Hematopoietic multipotent progenitor cell treated with erythropoietin and hydrocortisone succinate and interleukin-3 and kit ligand, for 8 days (in vitro differentiated cells): ENCODE results near the gene AFDN.
"Not testable (repeated sequence)": the region's sequence is repeated elsewhere in the genome, so short reads cannot be mapped to it uniquely, and the experiment has no call there.

Source experiments
- DNase-seq: peaks from one replicate; pipeline ENCODE4 v3.0.0-alpha.2; 2015

AFDN gene

GRCh38 chr6:167960579-167960978, 133.9 kb downstream of the AFDN start:
- DNase-seq = no peak

DNA sequence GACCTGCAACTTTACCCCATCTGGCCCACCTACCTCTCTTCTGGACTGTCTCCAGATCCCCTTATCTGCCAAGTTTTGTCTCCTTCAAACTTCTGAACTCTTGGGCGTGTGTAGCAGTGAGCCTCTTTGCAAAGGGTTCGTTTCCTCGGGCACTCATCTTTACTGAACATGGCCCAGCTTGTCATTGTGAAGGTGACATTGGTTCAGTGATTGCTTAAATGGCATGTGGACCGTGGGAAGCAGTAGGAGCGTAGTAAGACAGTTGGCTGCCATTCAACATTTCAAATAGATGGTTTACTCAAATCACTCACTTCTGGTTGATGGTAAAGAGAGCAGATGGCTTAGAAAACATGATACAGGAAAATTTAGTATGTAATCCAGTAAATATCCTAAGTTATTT, 136.0 kb downstream of the AFDN start:
- no peak for DNase-seq

DNA sequence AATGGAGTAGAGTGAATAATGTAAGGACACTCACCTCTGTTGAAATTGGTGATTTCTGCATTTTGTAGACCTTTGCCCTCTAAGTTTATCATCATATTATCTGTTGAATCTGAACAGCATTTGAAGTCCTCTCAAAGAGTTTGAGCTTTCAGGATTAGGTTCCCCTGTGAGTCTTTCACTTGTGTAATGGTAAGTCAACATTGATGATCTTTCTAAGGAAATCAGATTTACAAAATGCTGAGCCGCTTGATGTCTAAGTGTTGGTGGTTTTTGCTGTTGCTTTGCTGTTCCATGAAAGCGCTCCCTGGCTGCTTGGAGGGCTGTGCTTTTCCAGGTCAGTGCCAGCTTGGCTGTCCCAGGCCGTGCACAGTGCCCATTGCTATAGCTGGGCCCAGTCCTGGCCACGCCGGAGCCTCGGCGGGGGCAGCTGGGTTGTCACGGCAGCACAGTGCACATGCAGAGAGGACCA, 136.9 kb downstream of the AFDN start:
- no peak for DNase-seq

DNA sequence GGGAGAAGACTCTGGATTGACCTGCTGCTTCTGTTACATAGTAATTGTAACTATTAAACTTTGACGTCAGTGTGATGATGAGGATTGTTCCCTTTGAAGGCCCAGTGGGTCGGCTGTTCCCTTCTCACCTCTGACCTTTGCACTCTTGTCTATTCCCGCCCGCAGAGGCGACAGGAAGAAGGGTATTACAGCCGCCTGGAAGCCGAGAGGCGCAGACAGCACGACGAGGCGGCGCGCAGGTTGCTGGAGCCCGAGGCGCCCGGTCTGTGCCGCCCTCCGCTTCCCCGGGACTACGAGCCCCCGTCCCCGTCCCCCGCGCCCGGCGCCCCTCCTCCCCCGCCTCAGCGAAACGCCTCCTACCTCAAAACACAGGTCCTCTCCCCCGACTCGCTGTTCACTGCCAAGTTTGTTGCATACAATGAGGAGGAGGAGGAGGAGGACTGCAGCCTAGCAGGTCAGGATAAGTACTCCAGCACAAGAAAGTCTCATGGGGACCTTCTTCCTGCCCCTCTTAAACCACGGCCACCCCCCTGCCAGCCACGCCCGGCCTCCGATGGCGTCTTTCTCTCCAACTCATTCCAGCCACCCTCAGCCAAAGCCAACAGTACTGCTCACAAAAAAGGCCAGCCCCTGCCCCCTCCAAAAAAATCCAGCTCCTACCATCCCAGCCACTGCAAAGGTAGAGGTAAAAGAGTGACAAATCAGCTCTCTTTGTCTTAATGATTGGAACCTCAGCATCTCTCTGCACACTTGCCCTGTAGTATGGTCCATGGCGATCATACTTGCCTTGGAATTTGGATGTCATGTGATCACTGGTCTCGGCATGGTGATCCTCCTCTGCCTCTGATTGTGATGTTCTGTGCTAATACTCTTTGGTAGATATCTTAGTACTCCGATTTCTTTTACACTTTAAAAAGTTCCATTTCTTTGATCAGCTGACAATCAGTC, 139.2 kb downstream of the AFDN start:
- DNase-seq = no peak

GRCh38 chr6:167966540-167966905, 139.8 kb downstream of the AFDN start:
- DNase-seq = no peak

GRCh38 chr6:167968091-167968490, 141.4 kb downstream of the AFDN start:
- peak; percentile 35 for DNase-seq

- no peak for DNase-seq
Observed at GRCh38 chr6:167970230-167970629, 143.5 kb downstream of the AFDN start.

DNA sequence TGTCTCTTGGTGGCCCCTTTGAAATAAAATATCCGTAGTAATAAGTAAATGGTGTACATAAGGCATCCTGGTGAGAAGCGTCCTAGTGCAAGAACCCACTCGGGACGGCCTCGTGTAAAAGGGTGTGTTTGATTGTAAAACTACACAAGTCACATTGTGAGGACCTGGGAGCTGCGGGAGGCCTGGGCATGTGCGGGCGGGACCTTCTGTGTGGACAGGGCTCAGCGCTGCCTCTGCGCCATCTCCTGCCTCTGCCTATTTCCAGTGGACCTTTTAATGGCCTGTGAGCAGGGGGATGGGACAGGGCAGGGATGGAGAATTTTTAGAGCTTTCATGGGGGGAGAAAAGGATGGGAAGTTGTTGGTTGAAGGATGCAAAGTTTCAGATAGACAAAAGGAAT, 145.5 kb downstream of the AFDN start:
- no peak for DNase-seq

DNA sequence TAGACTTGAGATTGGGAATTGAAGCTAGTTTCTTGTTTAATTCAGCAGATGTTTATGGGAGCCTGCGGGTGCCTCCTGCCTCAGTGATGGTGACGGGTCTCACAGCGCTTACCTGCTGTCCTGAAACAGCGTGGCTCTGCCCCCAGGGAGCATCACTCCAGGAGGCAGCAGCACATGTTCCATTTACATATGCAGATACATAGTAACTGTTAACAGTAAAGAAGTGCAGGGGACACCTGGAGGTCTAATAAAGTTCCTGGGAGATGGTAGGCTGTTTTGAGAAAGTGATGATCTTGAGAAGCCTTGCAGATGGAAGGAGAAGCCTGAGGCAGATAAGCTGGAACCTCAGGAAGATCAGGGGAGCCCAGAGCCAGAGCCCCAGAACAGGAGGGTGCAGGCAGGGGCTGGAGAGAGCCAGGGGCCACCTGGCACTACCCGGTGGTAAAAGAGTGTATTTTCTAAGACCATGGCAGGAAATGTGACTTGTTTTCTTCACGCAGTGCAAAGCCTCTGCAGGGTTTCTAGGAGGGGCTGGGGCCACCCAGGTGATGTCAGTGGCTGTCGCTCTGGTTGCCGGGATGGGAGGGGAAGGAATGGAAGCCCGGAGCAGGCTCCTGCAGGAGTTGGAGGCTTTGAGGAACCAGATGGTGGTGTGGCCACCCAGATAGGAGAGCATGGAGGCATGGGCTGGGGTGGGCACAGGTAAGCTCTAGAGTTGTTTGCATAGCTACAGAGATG, 146.6 kb downstream of the AFDN start:
- DNase-seq = no peak

- DNase-seq = no peak
Observed at GRCh38 chr6:167974640-167975344, 148.1 kb downstream of the AFDN start.

GRCh38 chr6:167975458-167975857, 148.7 kb downstream of the AFDN start:
- DNase-seq = no peak

DNA sequence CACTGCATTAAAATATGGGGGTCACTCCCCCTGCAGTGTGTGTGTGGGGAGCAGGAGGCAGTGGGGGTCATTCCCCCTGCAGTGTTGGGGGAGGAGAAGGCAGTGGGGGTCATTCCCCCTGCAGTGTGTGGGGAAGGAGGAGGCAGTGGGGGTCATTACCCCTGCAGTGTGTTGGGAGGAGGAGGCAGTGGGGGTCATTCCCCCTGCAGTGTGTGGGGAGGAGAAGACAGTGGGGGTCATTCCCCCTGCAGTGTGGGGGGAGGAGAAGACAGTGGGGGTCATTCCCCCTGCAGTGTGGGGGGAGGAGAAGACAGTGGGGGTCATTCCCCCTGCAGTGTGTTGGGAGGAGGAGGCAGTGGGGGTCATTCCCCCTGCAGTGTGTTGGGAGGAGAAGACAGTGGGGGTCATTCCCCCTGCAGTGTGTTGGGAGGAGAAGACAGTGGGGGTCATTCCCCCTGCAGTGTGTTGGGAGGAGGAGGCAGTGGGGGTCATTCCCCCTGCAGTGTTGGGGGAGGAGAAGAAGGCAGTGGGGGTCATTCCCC, 149.5 kb downstream of the AFDN start:
- not testable (repeated sequence) for DNase-seq

- no peak for DNase-seq
Observed at GRCh38 chr6:167976708-167977107, 150.0 kb downstream of the AFDN start.

GRCh38 chr6:167977717-167978467, 151.2 kb downstream of the AFDN start:
- DNase-seq = no peak

DNA sequence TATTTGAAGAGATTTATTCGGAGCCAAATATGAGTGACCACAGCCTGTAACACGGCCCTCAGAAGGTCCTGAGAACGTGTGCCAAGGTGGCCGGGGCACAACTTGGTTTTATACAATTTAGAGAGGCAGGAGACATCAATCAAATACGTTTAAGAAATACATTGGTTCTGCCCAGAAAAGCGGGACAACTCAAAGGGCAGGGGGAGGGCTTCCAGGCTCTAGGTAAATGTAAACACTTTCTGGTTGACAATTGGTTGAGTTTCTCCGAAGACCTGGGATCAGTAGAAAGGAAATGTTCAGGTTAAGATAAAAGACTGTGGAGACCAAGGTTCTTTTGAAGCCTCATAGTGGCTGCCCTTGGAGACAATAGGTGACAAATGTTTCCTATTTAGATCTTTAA, 151.9 kb downstream of the AFDN start:
- no peak for DNase-seq

- no peak for DNase-seq
Observed at GRCh38 chr6:167979436-167980139, 152.9 kb downstream of the AFDN start.

DNA sequence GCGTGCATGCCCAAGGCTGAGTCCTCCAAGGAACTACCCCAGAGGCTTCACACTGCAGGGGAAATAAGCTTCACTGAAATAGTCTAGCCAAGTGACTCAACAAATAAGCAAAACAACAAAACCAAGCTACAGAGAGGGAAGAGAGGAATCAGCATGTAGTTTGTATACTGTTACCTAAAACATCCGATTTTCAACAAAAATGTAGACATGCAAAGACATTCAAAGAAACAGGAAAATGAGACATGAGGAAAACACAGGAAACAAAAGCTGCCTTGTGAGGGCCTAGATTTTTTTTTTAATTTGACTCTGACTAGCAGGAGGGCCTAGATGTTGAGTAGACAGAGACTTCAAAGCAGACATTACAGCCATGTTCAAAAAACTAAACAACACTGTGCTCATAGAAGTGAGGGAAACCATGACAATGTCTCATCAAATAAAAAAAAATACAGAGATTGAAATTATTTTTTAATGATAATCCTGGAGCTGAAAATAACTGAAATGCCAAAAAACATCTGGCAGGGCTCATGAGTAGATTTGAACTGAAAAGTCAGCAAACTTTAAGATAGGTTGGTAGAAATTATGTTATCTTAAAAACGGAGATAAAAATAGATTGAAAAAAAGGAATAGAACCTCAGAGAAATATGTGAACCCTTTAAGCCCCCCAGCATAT, 154.3 kb downstream of the AFDN start:
- no peak for DNase-seq

DNA sequence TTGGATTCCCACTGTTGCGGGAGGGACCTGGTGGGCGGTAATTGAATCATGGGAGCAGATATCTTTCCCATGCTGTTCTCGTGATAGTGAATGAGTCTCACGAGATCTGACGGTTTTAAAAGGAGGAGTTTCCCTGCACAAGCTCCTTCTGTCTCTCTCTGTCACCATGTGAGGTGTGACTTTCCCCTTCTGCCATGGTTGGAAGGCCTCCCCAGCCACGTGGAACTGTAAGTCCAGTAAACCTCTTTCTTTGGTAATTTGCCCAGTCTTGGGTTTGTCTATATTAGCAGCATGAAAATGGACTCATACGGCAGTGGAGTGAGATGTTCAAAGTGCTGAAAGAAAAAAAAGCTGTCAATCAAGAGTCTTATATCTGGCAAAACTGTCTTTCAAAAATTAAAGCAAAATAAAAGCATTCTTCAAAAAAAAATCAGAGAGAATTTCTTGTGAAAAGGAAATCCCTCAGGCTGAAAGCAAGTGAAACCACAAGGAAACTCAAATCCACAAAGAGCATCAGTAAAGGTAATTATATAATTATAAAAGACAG, 155.3 kb downstream of the AFDN start:
- no peak for DNase-seq

DNA sequence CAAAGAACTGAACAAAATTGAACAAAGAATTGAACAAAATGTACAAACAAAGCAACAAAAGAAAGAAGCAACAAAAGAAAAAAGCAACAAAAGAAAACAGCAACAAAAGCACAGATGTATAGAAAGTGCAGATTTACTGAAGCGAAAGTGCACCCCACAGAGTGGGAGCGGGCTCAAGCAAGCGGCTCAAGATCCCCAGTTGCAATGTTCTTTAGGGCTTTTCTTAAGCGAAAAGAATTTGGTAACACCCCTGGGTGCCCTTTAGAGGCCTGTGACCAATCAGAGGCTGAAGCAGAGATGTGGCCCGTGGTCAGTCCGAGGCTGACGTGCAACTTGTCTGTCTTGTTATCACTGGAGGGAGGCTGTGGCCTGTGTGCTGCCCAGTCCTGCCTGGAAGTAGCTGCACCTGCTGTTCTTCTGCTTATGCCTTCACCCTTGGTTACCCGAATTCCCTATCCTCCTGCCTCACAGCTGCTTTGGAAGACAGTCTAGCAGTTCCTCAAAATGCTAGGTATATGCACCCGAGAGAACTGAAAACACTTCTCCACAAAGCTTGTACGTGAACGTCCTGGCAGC, 157.5 kb downstream of the AFDN start:
- no peak for DNase-seq

- no peak for DNase-seq
Observed at GRCh38 chr6:167984876-167985604, 158.3 kb downstream of the AFDN start.
